Measurements from ENCODE around the gene IFIT5.

- TF ChIP-seq POLR2AphosphoS5 (IDR thresholded peaks at IDR 0.05; ENCODE audit: low read depth, low read length), result no peak
- no peak for TF ChIP-seq POLR2A (IDR thresholded peaks at IDR 0.05; ENCODE audit: low read depth, low read length)
Observed at GRCh38 chr10:89468191-89468965, 54.0 kb downstream of the IFIT5 start.
